Muscle of arm (tissue), 14 donors: Measurements from ENCODE around the gene S100A10. TPM values are rescaled to one million over a fixed set of nuclear protein-coding genes. Genes with fewer than 3 reads are reported as not detected.

Experiments used
- DNase-seq: peaks from one replicate; pipeline ENCODE4 v3.0.0-alpha.2; 2013
- long read RNA-seq, 11 donors: transcript quantifications; one replicate each; lab custom pipeline, GENCODE V29; 2026
- polyA plus RNA-seq, 12 donors: library from polyadenylated mRNA; unstranded; fragments of 120-200 nt; gene quantifications; one replicate each; pipeline ENCODE4 v1.2.1, GENCODE V29; 2013; ENCODE audit not compliant: insufficient read length in 12 of 12

The S100A10 gene, protein sequence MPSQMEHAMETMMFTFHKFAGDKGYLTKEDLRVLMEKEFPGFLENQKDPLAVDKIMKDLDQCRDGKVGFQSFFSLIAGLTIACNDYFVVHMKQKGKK
- polyA plus RNA-seq = 100 to 1,000 TPM in 11 of 12 donors, not detected in 1; 174 to 624 (median 240) TPM
- long read RNA-seq, donor 1, transcript S100A10-202 (3 exons, 1,202 nt) = major isoform, 1,143 of 1,680 reads
- long read RNA-seq, donor 1, partial matches to known transcripts = 498 of 1,680 reads
- long read RNA-seq, donor 1, other reads (novel, unspliced or antisense) = 39 of 1,680 reads
- long read RNA-seq, donor 2, transcript S100A10-202 (3 exons, 1,202 nt) = major isoform, 169 of 250 reads
- long read RNA-seq, donor 2, partial matches to known transcripts = 80 of 250 reads
- long read RNA-seq, donor 2, other reads (novel, unspliced or antisense) = 0 of 250 reads
- long read RNA-seq, donor 3, transcript S100A10-202 (3 exons, 1,202 nt) = major isoform, 110 of 176 reads
- long read RNA-seq, donor 3, partial matches to known transcripts = 66 of 176 reads
- long read RNA-seq, donor 3, other reads (novel, unspliced or antisense) = 0 of 176 reads
- long read RNA-seq, donor 4, transcript S100A10-202 (3 exons, 1,202 nt) = major isoform, 68 of 103 reads
- long read RNA-seq, donor 4, partial matches to known transcripts = 35 of 103 reads
- long read RNA-seq, donor 4, other reads (novel, unspliced or antisense) = 0 of 103 reads
- long read RNA-seq, donor 5, transcript S100A10-202 (3 exons, 1,202 nt) = major isoform, 92 of 137 reads
- long read RNA-seq, donor 5, partial matches to known transcripts = 45 of 137 reads
- long read RNA-seq, donor 5, other reads (novel, unspliced or antisense) = 0 of 137 reads
- long read RNA-seq, donor 6, transcript S100A10-202 (3 exons, 1,202 nt) = major isoform, 120 of 180 reads
- long read RNA-seq, donor 6, partial matches to known transcripts = 60 of 180 reads
- long read RNA-seq, donor 6, other reads (novel, unspliced or antisense) = 0 of 180 reads
- long read RNA-seq, donor 7, transcript S100A10-202 (3 exons, 1,202 nt) = major isoform, 112 of 162 reads
- long read RNA-seq, donor 7, partial matches to known transcripts = 50 of 162 reads
- long read RNA-seq, donor 7, other reads (novel, unspliced or antisense) = 0 of 162 reads
- long read RNA-seq, donor 8, transcript S100A10-202 (3 exons, 1,202 nt) = major isoform, 153 of 241 reads
- long read RNA-seq, donor 8, partial matches to known transcripts = 88 of 241 reads
- long read RNA-seq, donor 8, other reads (novel, unspliced or antisense) = 0 of 241 reads
- long read RNA-seq, donor 9, transcript S100A10-202 (3 exons, 1,202 nt) = major isoform, 198 of 293 reads
- long read RNA-seq, donor 9, partial matches to known transcripts = 88 of 293 reads
- long read RNA-seq, donor 9, other reads (novel, unspliced or antisense) = 7 of 293 reads
- long read RNA-seq, donor 10, transcript S100A10-202 (3 exons, 1,202 nt) = major isoform, 93 of 130 reads
- long read RNA-seq, donor 10, partial matches to known transcripts = 37 of 130 reads
- long read RNA-seq, donor 10, other reads (novel, unspliced or antisense) = 0 of 130 reads
- long read RNA-seq, donor 11, transcript S100A10-202 (3 exons, 1,202 nt) = major isoform, 253 of 369 reads
- long read RNA-seq, donor 11, partial matches to known transcripts = 106 of 369 reads
- long read RNA-seq, donor 11, other reads (novel, unspliced or antisense) = 10 of 369 reads

DNA sequence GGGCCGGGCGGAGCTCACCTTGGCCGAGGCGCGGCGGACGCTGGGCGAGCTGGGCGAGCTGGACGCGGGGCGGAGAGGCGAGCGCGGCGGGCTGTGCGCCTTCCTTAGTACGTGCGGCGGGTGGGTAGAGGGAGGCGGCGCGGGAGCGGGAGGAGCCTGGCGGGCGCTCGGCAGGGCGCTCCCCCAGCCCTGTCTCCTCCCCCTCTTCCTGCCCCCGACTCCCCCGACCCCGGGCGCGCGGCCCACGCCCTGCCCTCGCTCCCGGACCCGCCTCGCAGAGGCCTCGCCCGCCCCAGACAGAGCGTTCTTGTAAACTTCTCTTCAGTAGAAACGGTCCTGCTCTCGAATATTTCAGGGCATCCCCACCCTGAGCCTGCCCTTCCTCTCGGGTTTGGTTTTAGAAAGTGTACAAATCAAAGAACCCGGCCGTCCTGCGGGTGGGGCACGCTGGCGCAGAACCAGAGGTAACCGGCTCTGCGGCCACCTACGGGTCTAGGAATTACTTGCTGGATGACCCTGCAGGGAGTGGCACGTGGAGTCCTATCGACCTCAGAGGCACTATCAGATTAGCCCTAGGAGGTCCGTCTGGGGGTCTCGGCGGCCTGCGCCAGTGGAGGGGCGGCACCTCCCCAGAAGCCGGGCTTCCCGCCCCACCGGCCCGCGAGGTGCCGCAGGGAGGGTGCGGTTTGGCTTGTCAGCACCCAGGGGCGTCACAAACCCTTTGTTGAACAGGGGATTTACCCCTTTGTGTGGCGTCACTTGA is at the start of gene S100A10:
Gene S100A10 (minus strand): TSS at position 126 of the 763 bp plus-strand sequence. CDS start 7,629 bp downstream, outside the sequence.
- DNase-seq = peak; percentile 82

DNA sequence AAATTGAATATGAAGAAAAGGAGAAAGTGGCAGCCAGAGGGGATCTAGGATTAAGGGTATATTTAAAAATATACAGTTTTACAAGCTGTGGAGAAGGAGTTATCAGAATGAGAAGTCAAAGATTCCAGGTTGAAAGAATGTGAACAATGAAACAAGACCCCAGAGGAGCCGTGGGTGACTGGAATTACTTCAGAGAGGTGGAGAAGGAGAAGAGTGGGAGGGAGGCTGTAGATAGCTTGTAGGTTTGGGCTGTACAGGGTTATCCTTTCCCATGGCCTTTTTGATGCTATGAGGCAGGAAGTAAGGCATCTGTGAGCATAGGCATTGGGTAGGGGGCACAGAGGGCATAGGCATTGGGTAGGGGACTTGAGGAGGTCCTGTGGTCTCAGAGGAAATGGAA is 48.4 kb upstream of the S100A10 start:
- DNase-seq = no peak

DNA sequence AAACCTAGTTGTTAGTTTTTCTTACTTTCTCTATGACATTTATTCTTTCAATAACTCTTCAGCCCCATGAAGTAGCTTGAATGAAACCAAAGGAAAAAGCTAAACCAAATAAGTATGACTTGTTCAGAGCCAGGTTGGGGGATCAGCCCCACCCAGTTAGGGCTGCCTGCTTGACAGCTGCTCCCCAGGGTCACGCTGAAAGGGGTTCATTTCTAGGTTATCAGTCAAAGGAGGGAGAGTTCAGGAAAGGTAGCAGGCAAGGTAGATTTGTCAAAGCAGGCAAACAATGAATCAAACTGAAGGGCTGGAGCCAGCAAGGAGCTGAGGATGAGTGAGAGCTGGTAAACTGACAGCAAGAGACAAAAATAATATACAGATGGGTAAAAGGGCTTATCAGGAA is 46.2 kb upstream of the S100A10 start:
- no peak for DNase-seq

DNA sequence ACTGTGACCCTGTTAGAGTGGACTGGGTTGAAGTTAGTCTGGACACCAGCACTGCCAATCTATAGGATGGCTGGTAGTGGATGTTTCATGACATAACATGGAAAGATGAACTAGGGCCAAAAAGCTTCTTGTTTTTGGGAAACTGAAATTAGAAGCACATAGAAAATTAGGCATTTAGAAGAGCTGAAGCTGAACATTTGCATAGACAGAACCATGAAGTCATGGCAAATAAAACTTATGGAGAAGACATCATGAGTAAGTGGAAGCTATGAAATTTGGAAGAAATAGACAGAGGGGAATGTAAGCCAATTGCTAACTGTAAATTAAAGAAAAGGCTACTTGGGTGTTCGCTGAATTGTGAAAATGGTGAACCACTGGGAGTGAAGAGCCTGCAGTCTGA is 45.8 kb upstream of the S100A10 start:
- no peak for DNase-seq

DNA sequence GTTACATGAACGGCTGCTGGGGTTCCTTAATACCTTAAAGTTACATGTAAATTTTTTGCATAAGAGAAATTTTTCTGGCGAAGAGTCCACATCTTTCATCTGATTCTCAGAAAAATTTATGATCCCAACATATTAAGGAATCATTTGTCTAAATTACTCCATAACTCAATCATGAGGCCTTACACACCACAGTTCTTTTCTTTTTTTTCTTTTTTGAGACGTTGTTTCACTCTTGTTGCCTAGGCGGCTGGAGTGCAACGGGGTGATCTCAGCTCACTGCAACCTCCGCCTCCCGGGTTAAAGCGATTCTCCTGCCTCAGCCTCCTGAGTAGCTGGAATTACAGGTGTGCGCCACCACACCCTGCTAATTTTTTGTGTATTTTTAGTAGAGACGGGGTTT is 45.2 kb upstream of the S100A10 start:
- DNase-seq = no peak

DNA sequence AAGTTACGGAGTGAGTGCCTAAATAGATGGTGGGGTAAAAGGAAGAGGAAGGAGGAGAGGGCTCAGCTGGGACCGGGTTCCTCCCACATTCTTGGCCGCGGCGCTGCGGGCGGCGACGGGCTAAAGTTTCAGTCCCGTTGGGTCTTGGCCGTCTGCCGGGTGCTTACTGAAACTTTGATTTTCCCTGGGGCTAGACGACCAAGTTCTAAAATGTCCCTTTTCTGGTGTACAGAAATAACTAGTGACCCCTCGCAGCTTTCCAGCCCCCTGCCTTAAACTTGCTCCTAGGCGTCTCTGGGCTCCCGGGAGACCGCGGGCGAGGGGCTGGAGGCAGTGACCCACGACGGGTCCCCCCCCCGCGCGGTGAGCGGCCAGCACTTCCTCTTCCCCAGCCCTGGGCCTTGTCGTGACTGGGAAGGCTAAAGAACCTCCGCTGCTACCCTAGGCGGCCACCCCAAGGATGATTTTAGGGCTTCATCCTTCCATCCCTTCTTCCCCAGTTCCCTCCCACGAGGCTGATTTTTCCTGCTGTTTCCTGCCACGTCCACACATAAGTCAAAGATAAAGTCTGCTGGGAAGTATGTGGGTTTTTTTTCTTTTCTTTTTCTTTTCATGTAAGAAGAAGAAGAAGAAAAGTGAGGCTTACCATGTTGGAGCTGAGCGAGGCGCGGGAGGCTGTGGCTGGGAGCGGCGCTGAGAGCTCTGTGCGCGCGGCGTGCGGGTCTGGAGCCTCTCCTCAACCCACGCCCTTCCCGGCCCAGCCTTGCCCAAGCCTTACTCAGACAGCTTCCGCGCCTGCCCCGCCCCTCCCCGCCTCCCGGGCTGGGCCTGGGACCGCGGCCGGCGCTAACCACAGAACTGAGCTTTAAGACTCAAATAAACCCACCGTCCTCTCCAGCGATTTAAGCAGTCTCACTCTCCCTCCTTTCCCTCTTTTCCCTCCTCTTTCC is 42.9 kb upstream of the S100A10 start, which contains the start of gene S100A11:
Gene S100A11 (minus strand): TSS at position 738 of the 950 bp plus-strand sequence. CDS start 89 bp downstream, at position 649.
- peak; percentile 89 for DNase-seq

DNA sequence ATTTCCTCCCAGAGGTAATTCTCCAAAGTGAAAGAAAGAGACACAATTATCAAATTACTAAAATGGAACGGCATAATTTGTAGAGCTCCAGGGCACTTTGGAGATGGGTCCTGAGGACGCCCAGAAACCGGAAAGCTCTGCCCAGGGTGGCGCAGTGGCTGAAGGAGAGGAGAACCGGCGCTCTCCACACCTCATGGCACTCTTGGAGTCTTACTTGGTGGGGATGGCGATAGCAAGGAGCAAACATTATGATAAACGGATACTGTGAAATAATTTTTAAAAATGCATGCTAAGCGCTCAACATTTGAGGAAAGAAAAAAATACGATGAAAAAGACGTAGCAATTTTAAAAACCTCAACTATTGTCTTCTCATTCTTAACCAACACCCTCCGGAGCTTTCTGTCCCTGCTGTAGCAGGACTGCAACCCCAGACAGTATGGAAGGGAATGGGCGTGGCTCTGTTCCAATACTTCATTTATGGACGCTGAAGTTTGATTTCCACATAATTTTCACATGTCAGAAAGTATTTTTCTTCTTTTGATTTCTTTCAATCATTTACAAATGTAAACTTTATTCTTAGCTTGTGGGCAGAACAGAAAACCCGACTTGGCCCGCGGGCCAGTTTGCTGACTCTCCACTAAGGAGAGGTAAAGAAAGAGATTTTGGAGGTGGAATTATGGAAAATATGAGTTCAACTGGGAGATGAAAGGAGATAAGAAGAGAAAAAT is 42.0 kb upstream of the S100A10 start:
- DNase-seq = peak; percentile 50

DNA sequence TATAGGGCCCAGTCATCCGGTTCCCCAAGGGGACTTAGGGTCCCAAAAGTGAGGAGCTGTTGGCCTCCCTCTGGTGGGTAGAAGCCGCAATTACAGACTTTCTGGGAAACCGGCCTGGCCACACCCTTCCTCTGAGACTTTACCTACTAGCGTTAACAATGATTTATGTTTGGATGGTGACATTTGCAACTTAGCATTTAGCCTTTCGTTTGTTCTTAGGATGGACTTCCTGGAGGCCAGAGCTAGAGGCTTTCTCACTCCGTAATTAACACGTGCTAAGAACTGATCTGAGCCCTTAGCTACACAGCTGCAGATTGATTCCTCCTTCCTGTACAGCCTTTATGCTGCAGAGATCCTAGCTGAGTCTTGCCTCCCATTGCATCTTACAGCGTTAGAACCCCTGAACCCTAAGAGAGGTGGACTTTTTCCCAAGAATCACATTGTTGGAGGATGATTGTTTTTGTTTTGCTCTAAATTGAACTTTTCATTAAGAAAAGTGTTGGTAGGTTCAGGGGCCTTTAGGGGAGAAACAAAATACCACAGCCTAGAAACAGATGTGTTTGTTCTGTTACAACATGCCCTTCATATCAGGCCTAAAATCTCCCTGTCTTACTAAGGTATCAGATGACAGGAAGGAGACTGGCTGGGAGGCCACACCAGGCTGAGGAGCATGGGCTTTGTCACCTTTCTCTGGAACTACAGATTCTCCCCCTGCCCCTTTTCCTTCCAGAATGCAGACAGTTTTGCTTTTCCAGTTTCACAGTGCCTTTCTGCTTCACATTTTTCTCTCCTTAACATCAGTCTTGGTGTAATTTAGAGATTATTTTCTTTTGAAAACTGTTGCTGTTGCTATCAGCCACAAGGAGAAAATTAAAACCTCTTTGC is 41.2 kb upstream of the S100A10 start:
- peak; percentile 23 for DNase-seq

DNA sequence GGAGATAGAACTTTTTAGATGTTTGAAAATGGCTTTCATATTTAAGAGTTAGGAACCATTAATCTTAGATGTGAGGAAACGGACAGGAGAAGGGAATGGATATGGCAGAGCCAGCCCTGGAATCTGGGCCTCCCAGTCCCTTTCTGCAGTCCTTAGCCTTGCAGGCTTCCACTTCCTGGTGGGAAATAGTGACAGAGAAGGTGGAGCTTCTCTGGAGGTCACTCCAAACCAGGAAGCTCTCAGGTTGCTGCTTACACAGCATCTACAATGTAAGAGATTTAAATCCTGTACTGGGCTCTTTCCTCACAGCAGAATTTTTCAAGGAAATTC is 40.6 kb upstream of the S100A10 start:
- no peak for DNase-seq

DNA sequence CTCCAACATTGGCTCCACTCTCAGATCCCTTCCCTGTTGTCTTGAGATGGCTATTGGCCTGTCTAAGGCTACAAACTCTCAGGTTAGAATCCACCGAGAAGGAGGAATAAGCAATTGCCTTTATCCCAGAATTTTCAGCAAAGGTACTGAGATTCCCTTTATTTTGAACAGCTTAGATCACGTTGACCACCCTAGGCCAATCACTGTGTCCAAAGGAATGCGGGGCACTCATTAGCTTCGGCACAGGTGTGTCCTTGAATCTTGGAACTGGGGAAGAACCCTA is 36.2 kb upstream of the S100A10 start:
- no peak for DNase-seq

DNA sequence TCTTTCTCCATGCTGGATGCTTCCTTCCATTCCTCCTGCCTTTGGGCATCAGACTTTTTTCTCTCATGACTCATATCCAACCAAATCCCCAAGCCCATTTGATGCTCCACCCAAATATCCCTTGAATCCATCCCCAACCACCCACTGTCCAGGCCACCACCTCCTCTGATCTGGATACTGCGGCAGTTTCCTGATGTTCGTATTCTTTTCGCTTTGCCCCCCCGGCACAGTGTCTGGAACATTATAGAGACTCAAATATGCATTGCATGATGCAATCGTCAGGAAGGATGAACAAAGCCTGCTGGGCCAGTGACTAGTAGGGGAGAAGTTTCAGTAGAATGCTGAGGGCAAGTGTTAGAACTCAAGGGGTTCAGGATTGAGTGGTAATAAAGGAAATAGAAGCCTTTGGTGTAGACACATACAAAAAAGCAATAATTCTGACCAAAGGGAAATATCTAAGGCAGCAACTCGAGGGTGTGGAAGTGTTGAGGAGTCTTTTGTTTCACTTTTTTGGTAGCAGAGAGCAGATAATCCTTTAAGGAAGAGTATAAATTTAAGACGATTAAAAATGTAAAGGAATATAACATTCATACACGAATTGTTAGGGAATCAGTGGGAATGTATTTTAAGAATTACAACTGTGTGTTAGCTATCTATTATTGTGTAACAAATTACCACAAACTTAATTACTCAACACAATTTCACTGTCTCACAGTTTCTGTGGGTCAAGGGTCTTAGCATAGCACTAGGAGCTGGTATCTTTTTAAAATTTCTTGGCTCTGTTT is 35.7 kb upstream of the S100A10 start:
- DNase-seq = no peak

DNA sequence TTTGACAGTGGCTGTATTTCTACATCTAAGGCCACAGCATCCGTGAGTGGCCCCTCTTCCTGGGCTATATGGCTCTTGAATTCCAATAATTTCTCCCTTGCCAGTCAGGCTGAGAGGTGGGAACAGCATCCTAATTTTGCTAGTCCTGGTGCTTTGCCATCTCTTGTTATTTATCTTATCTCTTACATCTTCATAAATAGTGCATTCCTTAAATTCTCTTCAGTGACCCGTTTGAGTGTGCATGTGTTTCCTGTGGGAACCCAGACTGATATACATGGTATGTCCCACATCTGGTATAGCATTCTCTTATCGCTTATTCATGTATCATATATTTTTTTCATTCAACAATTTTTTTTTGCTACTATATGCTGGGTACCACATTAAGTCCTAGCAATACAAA is 33.2 kb upstream of the S100A10 start:
- DNase-seq = no peak

DNA sequence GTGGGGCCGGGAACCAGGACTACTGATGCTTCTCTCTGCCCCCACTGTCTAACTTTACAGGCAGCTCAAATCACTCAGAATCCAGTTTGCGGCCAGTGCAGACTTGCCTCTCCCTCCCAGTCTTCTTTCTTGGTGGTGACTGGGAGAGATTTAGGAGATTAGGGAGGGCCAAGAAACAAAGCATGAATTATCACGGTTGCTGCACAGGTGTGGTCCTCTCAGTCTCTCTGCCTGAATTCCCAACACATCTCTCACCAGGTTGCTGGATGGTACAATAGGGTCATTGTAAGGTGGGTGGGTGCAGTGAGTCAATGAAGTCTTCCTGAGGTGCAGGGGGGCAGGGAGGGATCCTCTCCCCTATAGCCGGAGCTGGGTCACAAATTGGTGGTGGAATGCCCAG is 30.6 kb upstream of the S100A10 start:
- DNase-seq = no peak

DNA sequence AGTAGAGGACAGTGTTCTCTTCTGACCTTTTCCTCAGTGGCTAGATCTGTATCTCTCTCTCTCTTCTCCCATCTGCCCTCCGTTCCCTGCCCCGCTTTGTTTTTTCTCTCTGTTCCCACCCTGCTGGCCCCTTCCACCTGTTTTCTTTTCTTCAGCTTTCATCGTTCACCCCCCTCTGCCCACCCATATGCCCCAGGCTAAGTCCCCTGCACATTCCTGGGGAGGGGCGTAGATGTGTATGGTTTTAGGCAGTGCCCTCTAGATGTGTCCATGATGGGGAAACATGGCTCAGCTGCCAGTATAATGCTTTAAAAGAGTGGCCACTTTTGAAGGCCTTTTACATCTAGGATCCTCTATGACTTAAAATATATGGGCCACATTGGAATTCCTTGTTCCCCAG is 29.6 kb upstream of the S100A10 start:
- DNase-seq = no peak

DNA sequence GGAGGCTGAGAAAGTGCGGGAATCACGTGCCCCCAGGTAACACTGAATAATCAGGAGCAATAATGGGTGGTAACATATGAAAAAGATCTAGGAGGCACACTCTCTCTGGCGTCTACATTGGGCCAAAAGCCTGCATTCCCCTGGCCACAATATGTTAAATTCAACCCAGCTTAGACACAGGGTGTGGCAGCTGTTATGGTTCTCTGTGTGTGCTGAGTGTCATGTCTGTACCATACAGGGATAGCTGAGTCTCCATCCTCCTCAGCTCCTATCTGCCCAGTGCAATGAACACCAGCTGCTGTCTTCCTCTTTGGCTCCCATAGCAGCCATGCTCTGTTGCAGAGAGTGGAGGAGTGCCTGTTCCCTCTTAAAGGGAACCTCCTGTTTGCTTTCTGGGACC is 28.8 kb upstream of the S100A10 start:
- DNase-seq = no peak

DNA sequence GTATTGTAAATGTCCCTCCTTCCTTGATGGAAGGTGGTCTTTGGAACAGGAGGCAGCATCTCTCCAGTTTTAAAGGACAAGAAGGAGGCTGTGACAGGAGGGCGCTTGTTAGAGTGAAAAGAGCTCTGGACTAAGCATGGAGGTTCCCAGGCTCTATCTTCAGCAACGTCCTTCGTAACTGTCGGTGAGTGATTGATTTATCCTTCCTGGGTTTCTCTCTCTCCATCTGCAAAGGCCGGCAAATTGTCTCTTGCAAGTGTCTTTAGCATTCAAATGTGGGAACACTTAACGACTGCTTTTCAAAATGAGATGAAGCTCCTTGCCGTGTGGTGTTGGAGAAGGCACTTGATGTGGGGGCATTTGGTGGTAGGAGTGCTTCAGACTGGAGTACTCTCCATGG is 27.9 kb upstream of the S100A10 start:
- DNase-seq = no peak

DNA sequence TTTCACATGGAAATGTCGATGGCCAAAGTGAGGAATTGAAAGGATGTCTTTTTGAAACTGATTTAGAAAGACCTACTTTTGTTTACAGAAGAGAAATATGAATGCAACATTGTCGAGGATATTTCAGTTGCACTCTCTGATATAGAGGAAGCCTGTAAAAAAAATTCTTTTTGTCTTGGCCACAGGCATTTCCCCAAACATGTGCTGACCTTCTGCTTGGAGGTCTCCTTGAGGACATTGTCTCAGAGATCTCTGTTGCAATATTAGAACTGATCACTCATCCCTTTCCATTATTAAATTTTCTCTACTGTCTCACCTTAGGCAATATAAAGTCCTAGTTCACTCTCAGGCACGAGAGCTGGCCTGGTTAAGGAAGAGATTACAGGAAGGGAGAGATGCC is 27.2 kb upstream of the S100A10 start:
- DNase-seq = no peak
